D341Med (cell line): ENCODE data around the gene USP35.

Experiments used
- DNase-seq: peaks from one replicate; pipeline ENCODE4 v3.0.0; 2012; ENCODE audit warnings: low spot score

The USP35 gene

DNA sequence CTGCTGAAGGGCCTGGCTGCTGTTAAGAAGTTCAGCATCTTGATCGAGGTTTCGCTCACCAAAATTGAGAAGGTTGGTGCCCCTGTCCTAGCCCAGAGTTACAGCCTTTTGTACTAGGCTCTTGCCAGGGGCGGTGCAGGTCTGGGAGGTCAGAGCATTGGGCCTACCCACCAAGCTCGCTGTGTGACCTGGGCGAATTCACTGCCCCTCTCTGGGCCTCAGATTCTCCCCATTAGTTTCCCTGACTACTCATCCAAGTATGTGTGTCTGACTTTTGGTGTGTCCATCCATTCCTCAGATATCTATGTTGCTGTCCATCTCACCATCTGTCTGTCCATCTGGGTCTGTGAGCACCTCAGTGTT lies 10.9 kb downstream of the USP35 start:
- DNase-seq: no peak

DNA sequence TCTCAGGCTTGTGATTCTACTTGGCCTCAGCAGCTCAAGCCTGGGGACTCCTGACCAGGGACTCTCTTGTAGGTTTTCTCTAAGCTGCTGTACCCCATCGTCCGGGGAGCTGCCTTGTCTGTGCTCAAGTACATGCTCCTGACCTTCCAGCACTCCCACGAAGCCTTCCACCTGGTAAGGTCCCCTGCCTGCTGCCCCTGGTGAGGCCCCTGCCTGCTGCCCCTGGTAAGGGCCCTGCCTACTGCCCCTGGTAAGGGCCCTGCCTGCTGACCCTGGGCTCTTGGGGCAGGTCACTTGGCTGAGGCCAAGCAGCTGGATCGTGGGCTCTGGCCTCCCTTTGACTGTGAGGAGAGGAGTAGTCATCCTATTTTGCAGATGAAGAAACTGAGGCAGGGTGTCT lies 11.3 kb downstream of the USP35 start:
- no peak for DNase-seq

DNA sequence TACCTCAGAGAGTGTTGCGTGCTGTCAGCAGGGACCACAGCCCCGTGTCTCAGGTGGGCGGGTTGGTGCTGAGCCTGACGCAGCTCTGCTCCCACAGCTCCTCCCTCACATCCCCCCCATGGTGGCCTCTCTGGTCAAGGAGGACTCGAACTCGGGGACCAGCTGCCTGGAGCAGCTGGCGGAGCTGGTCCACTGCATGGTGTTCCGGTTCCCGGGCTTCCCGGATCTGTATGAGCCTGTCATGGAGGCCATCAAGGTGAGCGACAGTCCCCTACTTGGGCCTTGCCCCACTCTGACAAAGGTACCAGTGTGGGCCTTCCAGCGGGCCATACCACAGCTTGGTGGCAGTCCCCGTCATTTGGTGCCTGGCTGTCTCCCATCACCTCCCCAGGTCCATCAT lies 11.8 kb downstream of the USP35 start:
- no peak for DNase-seq

DNA sequence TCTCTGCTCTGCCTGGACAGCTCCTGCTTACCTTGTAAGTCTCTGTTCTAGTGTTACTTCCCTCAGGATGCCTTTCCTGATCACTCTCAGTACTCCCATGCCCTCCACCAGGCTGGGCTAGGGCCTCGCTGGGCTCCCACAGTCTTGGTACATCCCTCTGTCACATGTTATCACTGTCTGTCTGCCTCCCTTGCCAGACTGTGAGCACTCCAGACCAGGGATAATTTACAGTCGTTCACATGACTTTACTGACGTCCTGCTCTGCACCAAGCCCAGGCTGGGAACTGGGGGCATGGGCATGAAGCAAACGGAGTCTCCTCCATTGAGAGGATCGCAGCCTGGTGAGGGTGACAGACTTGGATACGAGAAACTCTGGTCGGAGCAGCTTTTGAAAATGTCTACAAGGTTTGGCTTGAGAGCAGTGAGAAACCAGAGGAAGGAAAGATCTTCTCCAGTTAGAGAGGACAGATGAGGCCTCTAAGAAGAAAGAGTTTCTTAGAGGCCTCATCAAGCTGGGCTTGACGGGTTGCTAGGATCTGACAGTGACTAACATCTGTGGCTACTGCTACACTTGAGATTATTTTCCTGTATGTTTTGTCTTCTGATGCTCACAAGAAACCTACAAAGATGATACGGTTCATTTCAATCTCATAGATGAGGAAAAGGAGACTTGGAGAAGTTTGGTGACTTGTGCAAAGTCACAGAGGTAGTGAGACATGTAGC lies 12.5 kb downstream of the USP35 start:
- no peak for DNase-seq

DNA sequence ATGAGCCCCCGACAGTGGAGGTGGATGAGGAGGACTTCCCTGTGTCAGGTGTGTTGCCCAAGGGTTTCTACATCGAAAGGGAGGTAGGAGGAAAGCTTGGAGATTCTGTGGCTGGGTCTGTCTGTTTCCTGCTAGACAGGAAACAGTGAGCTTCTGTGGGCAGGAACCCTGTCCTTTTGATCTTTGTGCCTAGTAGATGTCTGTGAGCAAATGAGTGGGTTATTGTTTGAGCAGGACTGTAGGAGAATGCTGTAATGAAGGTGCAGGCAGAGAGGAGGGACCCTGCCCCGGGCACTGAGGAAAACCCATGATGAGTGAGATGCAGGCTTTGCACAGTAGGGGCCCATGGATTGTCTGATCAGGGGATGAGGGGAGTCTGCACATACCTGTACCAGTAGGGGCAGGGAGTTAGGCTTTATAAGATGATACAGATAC lies 14.0 kb downstream of the USP35 start:
- DNase-seq: no peak

DNA sequence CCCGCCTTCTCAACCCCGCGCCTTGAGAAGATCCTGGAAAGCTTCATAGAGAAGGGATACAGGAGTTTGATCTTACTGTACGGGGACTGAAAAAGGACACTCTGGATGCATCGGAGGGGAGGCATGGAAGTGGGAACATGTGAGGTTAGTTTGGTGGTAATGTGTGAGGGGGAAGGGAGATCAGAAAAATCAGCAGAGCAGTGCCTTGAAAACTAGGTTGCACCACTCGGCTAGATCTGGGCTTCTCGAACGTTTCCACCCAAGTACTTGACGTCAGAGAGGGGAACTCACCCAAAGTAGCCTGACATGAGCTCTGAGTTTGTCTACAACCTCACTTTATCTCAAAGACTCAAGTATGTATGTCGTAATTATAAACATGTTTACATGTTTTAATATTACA lies 14.5 kb downstream of the USP35 start:
- no peak for DNase-seq

DNA sequence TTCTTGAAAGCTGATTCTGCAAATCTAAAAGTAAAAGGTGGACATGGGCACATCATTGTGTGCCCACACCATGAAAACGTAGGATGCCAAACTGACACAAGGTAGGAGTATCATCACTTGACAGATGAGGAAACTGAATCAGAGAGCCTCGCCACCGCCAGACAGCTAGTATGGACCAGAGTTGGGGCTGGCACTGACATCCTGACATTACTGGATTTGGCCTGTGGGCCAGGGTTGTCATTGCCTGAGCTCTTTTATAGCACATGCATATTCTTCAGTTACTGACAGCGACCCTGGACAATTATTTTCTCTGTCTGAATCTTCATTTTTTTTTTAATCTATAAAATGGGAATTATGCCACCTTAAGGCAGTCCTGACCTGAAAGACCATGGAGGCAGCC lies 16.5 kb downstream of the USP35 start:
- no peak for DNase-seq

DNA sequence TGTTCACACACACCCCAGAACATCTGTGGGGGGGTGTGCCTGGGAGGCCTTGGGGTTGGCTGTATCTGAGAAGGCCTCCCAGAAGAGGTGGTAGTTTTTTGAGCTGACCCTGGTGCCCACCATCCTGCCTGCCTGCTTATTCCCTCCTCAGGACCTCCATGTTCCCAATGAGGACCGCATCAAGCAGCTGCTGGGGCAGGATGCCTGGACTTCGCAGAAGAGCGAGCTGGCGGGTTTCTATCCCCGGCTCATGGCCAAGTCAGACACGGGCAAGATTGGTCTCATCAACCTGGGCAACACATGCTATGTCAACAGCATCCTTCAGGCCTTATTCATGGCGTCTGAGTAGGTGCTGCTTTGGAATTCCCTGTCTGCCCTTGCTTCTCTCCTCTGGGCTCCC lies 17.0 kb downstream of the USP35 start:
- no peak for DNase-seq

DNA sequence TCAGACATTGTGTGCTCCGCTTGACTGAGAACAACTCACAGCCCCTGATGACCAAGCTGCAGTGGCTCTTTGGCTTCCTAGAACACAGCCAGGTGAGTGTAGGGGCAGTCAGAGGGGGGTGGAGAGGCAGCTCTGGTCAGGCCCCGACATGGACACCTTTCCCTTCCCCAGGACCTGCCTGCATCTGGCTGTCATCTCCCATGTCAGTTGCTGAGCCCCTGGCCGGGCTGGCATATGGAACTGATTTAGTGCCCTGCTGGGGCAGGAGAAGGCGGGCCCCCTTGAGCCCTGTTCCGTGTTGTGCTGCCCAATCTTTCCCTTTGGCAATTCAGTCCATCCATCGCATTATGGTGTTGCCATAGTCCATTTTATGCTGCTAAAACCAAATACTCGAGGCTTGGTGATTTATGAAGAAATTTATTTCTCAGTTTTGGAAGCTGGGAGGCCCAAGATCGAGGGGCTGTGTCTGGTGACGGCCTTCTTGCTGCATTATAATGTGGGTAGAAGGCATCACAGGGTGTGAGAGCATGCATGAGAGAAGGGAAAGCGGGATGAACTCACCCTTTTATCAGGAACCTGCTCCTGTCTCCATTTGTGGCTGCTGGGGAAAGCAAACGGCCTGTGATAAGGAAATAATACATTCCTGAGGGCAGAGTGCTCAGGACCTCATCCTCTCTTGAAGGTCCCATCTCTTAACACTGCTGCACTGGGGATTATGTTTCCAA lies 19.0 kb downstream of the USP35 start:
- DNase-seq: no peak

DNA sequence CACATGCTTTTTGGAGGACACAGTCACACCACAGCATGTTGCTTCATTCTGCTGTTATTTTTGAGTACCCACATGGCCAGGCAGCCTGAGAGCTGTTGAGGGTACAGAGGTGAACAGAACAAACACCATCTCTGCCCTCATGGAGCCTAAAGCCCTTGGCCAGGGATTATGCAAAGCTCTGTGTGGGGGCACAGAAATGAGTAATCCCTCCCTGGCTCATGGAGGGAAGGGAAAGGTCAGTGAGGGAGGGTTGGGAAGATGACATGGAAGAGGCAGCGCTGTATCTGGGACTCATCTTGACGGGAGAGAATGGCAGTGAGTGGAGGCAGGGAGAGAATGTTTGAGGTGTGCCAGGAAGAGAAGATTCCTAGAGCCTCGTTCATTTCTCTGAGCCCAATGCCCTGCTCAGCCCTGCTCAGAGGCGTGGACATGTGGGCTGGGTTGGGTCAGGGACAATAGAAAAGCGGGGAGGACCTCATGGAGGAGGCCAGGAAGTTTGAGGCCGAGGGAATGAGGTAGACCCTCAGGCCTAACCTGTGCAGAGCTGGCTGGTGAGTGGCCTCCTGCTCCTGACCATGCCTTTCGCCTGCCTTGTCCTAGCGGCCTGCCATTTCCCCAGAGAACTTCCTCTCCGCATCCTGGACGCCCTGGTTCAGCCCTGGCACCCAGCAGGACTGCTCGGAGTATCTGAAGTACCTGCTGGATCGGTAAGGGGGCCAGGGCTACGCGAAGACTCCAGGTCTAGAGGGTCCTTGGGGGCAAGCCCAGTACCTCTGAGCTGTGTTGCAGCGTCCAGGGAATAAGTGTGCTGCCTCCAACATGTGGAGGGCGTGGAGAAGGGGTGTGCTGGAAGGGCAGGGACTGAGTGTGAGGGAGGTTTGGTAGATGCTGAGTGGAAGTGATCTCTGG lies 19.8 kb downstream of the USP35 start:
- no peak for DNase-seq

DNA sequence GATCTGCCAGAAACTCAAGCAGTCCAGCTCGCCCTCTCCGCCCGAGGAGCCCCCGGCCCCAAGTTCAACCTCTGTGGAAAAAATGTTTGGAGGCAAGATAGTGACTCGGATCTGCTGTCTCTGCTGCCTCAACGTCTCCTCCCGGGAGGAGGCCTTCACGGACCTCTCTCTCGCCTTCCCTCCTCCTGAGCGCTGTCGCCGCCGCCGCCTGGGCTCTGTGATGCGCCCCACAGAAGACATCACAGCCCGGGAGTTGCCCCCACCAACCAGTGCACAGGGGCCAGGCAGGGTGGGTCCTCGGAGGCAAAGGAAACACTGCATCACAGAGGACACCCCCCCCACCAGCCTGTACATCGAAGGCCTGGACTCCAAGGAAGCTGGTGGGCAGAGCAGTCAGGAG lies 20.8 kb downstream of the USP35 start:
- no peak for DNase-seq

DNA sequence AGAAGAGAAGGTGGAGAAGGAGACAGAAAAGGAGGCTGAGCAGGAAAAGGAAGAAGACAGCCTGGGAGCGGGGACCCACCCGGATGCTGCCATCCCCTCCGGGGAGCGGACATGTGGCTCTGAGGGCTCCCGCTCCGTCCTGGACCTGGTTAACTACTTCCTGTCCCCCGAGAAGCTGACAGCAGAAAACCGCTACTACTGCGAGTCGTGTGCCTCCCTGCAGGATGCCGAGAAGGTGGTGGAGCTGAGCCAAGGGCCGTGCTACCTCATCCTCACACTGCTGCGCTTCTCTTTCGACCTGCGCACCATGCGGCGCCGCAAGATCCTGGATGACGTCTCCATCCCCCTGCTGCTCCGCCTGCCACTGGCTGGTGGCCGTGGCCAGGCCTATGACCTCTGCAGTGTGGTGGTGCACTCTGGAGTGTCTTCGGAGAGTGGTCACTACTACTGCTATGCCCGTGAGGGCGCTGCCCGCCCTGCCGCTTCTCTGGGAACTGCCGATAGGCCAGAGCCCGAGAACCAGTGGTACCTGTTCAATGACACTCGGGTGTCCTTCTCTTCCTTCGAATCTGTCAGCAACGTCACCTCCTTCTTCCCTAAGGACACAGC lies 21.4 kb downstream of the USP35 start:
- no peak for DNase-seq

DNA sequence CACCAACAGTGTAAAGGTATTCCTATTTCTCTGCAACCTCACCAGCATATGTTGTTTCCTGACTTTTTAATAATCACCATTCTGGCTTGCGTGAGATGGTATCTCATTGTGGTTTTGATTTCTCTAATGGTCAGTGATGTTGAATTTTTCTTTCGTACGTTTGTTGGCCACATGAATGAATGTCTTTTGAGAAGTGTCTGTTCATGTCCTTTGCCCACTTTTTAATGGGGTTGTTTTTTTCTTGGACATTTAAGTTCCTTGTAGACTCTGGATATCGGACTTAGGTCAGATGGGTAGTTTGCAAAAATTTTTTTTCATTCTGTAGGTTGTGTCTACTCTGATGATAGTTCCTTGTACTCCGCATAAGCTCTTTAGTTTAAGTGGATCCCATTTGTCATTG lies 22.8 kb downstream of the USP35 start:
- no peak for DNase-seq

DNA sequence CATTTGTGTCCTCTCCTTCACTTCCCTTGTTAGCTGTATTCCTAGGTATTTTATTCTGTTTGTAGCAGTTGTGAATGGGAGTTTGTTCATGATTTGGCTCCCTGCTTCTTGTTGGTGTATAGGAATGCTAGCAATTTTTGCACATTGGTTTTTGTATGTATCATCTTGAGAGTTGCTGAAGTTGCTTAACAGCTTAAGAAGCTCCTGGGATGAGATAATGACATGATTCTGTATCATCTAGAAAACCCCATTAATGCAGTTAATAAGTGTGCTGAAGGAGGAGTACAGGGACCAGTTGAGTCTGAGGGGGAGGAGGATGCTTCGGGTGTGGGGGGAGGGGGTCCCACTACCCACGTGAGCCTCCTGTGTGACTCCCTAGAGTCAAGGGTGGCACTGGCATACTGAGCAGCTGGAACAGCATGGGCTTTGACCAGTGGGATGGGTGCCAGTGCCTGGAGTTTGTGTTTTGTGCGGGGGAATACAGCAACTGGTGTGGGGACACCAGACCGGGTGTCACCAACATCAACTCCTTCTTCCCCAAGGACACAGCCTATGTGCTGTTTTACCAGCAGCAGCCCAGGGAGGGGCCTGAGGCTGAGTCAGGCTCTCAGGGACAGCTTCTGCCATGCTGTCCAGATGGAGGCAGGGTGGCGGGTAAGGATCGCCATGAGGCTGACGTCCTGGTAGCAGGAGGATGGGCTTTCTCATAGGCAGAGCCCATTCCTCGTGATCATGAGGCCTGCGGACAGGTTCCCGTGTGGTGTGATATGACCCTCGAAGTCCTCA lies 24.1 kb downstream of the USP35 start:
- no peak for DNase-seq

DNA sequence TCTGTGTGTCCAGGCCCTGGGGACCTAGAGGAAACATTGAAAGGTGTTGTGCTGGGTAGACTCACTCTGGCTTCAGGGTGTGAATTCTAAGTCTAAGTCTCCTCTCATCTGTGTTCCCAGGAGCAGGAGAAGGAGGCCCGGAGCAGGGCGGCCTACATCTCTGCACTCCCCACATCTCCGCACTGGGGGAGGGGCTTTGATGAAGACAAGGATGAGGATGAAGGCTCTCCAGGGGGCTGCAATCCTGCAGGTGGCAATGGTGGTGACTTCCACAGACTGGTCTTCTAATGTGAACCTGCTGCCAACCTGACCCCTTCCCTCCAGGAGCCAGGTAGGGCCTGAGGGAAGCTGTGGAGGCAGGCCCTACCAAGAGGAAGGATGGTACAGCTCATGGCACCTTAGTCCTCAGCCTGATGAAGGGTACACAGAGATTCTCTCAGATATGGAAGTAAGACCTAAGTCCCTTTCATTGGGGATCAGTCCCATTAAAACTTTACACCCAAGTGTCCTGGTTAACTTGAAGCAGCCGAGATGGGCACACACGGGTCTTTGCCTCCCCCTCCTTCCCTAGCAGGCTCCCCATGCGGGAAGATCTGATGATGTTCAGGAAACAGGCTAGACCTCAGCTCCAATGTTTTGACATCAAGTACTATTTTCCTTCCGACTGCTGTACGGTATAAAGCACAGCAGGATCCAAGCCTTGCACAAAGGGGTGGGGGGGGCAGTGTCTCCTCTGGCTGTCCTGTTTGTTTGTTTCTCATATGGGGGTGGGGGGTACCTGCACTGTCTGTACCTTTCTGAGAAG lies 25.0 kb downstream of the USP35 start:
- no peak for DNase-seq

DNA sequence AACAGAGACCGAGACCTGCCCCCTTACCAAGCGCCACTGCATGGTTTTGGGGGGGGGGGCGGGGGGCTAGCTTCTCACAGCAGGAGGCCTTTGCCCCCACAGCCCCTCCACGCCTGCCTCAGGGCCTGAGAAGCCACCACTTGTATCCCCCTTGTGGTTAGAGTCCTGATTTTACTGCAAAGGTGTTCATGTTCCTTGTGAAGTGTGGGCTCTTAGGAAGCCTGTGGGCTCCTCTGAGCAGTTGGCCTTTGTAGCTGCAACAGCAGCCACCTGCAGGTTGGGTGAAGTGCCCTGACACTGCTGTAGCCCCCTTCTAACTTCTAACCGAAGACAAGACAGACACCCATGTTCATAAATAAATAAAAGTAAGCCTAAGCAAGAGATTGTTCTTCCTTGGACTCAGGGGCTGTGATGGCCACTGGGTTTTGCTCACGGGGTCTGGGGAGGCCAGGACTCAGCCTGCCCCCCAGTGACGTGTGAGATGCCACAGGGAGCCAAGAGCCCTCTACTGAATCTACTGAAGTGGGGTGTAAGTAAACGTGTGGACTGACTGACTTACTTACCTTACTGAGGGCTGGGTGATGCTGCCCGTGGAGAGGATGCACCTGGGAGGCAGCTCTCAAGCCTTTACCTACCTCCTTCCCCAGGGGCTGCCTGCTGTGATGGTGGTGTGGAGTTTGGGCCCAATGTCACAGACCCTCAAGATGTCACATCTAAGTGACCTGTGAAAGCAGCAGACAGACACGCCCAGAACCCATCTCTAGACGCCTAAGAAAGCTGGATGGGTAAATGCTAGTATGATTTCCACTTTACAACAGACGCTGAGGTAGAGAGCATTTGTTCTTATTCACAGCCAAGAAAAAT lies 25.8 kb downstream of the USP35 start:
- DNase-seq: no peak

DNA sequence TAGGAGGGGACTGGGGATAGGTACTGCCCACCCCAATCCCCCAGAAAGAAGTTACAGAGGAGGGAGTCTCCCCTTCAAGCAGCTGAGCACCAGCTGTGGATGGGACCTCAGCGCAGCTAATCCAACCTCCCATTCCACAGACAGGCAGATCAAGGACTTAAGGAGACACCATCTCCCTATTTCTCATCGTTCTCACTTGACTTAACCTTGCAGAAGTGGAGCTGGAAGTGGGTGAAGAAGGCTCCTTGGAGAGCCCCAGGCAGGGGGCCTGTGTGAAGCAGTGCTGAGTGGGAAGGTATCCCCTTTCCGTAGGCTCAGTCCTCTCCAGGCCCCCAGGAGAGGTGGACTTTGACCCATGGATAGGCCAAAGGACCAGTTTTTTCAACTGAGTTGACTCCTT lies 27.3 kb downstream of the USP35 start:
- no peak for DNase-seq

DNA sequence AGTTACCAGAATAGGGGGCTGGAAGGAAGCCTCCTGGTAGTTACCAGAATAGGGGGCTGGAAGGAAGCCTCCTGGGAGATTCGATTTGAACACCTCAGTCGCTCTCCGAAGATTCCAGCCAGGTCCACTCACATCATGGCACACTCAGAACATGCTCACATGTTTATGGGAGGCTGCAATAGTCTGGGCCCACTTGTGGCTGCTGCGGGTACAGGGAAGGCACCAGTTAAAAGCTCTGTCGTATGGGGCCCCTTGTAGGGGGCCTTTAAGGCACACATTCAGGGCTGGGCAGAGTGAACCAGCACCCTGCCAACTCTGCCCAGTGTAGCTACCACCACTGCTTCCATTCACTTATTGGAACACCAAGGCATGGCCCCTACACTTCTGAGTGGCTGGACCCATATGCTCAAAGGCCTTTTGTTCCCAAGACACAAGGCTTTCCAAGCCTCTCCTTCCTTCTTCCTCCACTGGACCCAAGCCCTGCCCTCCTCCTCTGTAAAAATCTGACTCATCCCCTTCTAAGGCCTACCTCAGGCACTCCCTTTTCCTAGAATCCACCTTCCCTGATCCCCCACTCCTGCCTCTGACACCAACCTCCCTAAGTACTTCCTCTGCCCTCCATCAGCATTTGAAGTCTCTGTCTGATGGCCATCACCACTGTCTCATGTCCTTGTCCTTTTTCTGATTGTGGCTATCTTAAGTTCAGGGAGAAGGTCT lies 28.0 kb downstream of the USP35 start:
- no peak for DNase-seq
